SK-N-SH treated with all-trans-retinoic acid at 6 μM for 48 hours (cell line): ENCODE data around the gene CAPN13.

ENCODE experiments used
- ISL1 ChIP-seq: fragments of 250-450 bp; sonication (Bioruptor Pico); IDR thresholded peaks from 2 replicates; pipeline ENCODE4 v2.1.2; 2022; ENCODE audit warnings: mild to moderate bottlenecking, moderate library complexity
- RARB ChIP-seq: fragments of 250-450 bp; sonication (Bioruptor Pico); IDR thresholded peaks from 2 replicates; pipeline ENCODE4 v1.8.0; 2021; ENCODE audit warnings: mild to moderate bottlenecking, moderate library complexity
- ZFP30 ChIP-seq: fragments of 450-650 bp; formaldehyde crosslinking; IDR thresholded peaks from 2 replicates; pipeline ENCODE4 v1.5.0; 2022; ENCODE audit warnings: mild to moderate bottlenecking, moderate library complexity
- ZNF70 ChIP-seq: fragments of 450-650 bp; formaldehyde crosslinking; IDR thresholded peaks from 2 replicates; pipeline ENCODE4 v1.5.0; 2020; ENCODE audit warnings: mild to moderate bottlenecking, moderate library complexity
- TF ChIP-seq, protein P1 (sequence below): fragments of 250-450 bp; sonication (Bioruptor Pico); IDR thresholded peaks from 2 replicates; pipeline ENCODE4 v1.5.1; 2020; ENCODE audit warnings: low read depth, mild to moderate bottlenecking, moderate library complexity
- TF ChIP-seq, protein P2 (sequence below): fragments of 250-450 bp; sonication (Bioruptor Pico); IDR thresholded peaks from 2 replicates; pipeline ENCODE4 v1.8.0; 2021; ENCODE audit warnings: low read depth, mild to moderate bottlenecking, moderate library complexity, borderline replicate concordance

- TF ChIP-seq ZNF70 (CRISPR knock-in tag) (no peak), ZFP30 (CRISPR knock-in tag) (no peak), RARB (CRISPR knock-in tag) (no peak), ISL1 (no peak)
- TF ChIP-seq, protein P1, sequence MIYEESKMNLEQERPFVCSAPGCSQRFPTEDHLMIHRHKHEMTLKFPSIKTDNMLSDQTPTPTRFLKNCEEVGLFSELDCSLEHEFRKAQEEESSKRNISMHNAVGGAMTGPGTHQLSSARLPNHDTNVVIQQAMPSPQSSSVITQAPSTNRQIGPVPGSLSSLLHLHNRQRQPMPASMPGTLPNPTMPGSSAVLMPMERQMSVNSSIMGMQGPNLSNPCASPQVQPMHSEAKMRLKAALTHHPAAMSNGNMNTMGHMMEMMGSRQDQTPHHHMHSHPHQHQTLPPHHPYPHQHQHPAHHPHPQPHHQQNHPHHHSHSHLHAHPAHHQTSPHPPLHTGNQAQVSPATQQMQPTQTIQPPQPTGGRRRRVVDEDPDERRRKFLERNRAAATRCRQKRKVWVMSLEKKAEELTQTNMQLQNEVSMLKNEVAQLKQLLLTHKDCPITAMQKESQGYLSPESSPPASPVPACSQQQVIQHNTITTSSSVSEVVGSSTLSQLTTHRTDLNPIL: no peak
- TF ChIP-seq, protein P2, sequence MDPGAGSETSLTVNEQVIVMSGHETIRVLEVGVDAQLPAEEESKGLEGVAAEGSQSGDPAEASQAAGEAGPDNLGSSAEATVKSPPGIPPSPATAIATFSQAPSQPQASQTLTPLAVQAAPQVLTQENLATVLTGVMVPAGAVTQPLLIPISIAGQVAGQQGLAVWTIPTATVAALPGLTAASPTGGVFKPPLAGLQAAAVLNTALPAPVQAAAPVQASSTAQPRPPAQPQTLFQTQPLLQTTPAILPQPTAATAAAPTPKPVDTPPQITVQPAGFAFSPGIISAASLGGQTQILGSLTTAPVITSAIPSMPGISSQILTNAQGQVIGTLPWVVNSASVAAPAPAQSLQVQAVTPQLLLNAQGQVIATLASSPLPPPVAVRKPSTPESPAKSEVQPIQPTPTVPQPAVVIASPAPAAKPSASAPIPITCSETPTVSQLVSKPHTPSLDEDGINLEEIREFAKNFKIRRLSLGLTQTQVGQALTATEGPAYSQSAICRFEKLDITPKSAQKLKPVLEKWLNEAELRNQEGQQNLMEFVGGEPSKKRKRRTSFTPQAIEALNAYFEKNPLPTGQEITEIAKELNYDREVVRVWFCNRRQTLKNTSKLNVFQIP (CRISPR knock-in tag): no peak
These were observed 37.3 kb downstream of the CAPN13 start for GRCh38 chr2:30769891-30770462.
